GM13977 (cell line): ENCODE data around the gene GATM.
A peak's percentile ranks its signal among the peaks of the same experiment; 100 is the strongest.

Source experiments
- DNase-seq: peaks from one replicate; pipeline ENCODE4 v3.0.0; 2012; ENCODE audit warnings: low spot score
- in situ Hi-C: fragments of 300-500 bp; cut with MboI; formaldehyde crosslinking; loops from one replicate; pipeline ENCODE4 v1.12.0; 2022; ENCODE audit warnings: low sequenced_read_pairs, low pct_unique_long_range_greater_than_20kb, mixed read lengths, inconsistent platforms; ENCODE audit not compliant: unreplicated experiment
- TF ChIP-seq, protein P1 (sequence below): IDR thresholded peaks from 2 replicates; pipeline ENCODE4 v1.5.1; 2012; ENCODE audit warnings: mild to moderate bottlenecking, control low read depth; ENCODE audit not compliant: insufficient read depth; ENCODE audit errors: extremely low read depth, missing control alignments

GATM gene

DNA sequence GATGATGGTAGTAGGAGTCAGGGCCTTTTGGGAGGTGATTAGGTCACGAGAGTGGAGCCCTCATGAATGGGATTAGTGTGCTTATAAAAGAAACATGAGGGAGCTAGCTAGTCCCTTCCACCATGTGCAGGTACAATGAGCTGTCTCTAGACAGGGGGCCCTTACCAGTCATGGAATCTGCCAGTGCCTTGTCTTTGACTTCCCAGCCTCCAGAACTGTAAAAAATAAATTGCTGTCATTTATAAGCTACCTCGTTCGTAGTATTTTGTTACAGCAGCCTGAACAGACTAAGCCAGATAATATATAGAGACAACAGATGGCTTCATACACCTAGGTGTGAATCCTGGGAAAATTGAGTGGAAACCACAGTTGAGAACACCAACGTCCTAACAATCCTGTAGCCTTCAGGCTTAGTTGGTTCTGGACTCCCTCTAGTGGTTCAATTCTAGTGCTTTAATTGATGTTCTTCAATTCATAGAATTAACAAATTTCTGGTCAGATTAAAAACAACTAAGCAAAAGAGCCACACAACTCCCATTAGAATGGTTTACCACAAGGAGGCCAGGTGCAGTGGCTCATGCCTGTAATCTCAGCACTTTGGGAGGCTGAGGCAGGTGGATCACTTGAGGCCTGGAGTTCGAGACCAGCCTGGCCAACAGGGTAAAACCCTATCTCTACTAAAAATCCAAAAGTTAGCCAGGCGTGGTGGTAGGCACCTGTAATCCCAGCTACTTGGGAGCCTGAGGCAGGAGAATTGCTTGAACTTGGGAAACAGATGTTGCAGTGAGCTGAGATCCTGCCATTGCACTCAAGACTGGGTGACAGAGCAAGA, 21.3 kb upstream of the GATM start:
- TF ChIP-seq, protein P1, sequence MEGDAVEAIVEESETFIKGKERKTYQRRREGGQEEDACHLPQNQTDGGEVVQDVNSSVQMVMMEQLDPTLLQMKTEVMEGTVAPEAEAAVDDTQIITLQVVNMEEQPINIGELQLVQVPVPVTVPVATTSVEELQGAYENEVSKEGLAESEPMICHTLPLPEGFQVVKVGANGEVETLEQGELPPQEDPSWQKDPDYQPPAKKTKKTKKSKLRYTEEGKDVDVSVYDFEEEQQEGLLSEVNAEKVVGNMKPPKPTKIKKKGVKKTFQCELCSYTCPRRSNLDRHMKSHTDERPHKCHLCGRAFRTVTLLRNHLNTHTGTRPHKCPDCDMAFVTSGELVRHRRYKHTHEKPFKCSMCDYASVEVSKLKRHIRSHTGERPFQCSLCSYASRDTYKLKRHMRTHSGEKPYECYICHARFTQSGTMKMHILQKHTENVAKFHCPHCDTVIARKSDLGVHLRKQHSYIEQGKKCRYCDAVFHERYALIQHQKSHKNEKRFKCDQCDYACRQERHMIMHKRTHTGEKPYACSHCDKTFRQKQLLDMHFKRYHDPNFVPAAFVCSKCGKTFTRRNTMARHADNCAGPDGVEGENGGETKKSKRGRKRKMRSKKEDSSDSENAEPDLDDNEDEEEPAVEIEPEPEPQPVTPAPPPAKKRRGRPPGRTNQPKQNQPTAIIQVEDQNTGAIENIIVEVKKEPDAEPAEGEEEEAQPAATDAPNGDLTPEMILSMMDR, result peak; percentile 64
- in situ Hi-C loops, result loop anchor here (5.0 to 25.0 kb wide), 2 partner anchors 92 to 187 kb away; no protein-coding TSS in a partner anchor
- DNase-seq, result peak; percentile 30

DNA sequence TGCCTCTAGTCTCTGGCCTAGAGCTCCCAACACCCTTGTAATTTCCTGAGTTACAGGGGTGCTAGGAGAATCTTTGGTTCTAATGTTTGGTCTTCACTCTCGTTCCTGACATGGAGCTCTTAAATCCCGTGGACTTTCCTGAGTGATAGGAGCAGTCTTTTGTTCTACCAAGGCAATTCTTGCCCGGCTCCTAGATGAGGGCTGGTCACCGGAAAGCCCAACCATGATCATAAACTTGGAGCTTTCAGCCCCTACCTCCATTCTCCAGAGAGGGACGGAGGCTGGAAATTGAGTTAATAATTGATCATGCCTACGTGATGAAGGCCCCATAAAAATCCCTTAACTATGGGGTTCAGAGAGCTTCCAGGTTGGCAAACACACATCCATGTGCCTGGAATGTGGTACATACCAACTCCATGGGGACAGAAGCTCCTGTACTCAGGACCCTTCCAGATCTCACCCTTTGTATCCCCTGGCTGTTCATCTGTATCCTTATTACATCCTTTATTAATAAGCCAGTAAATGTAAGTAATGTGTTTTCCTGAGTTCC, 18.8 kb upstream of the GATM start:
- TF ChIP-seq, protein P1, result no peak
- in situ Hi-C loops, result loop anchor here (25.0 kb wide), 1 partner anchor 185 kb away; no protein-coding TSS in a partner anchor
- DNase-seq, result no peak

DNA sequence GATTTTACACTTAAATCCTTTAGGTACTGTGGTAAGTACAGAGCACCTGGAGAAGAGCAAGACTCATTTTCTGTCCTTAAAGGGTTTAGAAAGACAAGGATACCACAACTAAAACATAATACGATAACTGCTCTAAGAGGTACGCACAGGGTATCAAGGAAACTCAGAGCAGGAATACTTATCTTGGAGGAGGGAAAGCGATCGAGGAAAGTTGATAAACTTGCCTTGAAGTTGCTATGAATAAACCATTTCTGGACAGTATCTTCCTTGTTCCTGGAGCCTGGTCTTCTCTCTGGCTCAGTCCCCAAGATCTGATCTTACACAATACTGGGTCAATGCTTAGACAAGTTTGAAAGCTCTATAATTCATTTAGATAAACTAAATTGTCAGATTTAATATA, 17.6 kb upstream of the GATM start:
- DNase-seq, result no peak
- in situ Hi-C loops, result loop anchor here (25.0 kb wide), 1 partner anchor 184 kb away; no protein-coding TSS in a partner anchor
- TF ChIP-seq, protein P1, result no peak

DNA sequence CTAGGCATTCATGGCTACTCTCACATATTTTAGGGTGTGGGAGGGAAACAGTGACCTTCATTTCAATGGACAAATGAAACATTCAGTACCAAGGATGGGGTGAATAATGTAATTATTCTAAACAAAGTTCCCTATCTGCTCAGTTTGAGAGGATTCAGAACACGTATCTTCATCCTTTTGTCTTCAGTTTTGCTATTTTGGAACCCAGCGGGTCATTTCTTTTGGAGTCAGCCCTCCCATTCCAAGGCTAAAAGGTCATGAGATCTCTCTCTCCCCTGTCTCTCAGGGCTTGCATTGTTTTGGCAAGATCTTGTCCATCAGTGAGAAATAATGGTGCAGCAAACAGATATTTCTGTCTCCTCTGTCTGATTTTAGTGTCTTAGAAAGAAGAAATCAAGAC, 16.3 kb upstream of the GATM start:
- TF ChIP-seq, protein P1, result no peak
- in situ Hi-C loops, result loop anchor here (25.0 kb wide), 1 partner anchor 182 kb away; no protein-coding TSS in a partner anchor
- no peak for DNase-seq

DNA sequence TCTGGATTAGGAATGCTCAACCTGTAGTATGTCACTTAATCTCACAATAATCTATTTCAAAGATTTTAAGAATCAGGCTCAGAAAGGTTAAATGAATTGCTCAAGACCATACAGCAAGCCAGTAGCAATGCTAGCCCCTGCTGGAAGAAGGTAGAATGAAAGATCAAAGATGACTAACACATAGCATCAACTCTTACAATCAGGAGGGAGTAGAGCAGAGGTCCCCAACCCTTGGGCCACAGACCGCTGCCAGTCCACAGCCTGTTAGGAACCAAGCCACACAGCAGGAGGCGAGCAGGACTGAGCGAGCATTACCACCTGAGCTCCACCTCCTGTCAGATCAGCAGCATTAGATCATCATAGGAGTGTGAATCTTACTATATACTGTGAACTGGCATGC, 15.5 kb upstream of the GATM start:
- DNase-seq, result no peak
- TF ChIP-seq, protein P1, result peak; percentile 45
- in situ Hi-C loops, result loop anchor here (25.0 kb wide), 1 partner anchor 182 kb away; no protein-coding TSS in a partner anchor

DNA sequence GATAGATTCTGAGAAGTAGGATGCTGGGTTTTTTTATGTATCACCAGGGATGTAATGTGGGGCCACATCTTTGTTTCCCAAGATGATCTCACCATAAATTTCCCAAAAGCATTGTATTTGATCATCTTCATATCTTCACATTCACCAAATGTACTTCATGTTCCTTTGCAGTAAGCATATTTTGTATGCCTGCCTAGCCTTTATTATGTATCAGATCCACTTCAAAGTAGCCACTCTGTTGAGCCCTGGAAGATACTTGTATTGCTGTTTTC, 14.2 kb upstream of the GATM start:
- in situ Hi-C loops, result loop anchor here (25.0 kb wide), 1 partner anchor 180 kb away; no protein-coding TSS in a partner anchor
- no peak for DNase-seq

More for the DNA sequence above, 14.2 kb upstream of the GATM start:
- TF ChIP-seq, protein P1, result no peak
